Measurements from ENCODE around the gene IL17RA.

The IL17RA gene

GRCh38 chr22:17130199-17130598 is 45.4 kb downstream of the IL17RA start:
- TF ChIP-seq CTCF (IDR thresholded peaks at IDR 0.05; ENCODE audit: extremely low read depth, missing control alignments) = no peak
- DNase-seq (ENCODE audit: low spot score) = no peak

GRCh38 chr22:17131686-17132085 is 46.9 kb downstream of the IL17RA start:
- no peak for DNase-seq (ENCODE audit: low spot score)
- no peak for TF ChIP-seq CTCF (IDR thresholded peaks at IDR 0.05; ENCODE audit: extremely low read depth, missing control alignments)

GRCh38 chr22:17132112-17132511 is 47.3 kb downstream of the IL17RA start:
- DNase-seq (ENCODE audit: low spot score) = no peak
- no peak for TF ChIP-seq CTCF (IDR thresholded peaks at IDR 0.05; ENCODE audit: extremely low read depth, missing control alignments)

- no peak for TF ChIP-seq CTCF (IDR thresholded peaks at IDR 0.05; ENCODE audit: extremely low read depth, missing control alignments)
- DNase-seq (ENCODE audit: low spot score) = no peak
These were observed 48.3 kb downstream of the IL17RA start for GRCh38 chr22:17133137-17133536.

- no peak for TF ChIP-seq CTCF (IDR thresholded peaks at IDR 0.05; ENCODE audit: extremely low read depth, missing control alignments)
- no peak for DNase-seq (ENCODE audit: low spot score)
These were observed 50.5 kb downstream of the IL17RA start for GRCh38 chr22:17135153-17135760.

- TF ChIP-seq CTCF (IDR thresholded peaks at IDR 0.05; ENCODE audit: extremely low read depth, missing control alignments) = no peak
- DNase-seq (ENCODE audit: low spot score) = no peak
These were observed 52.4 kb downstream of the IL17RA start for GRCh38 chr22:17137170-17137569.

GRCh38 chr22:17137861-17138425 is 53.1 kb downstream of the IL17RA start:
- no peak for TF ChIP-seq CTCF (IDR thresholded peaks at IDR 0.05; ENCODE audit: extremely low read depth, missing control alignments)
- DNase-seq (ENCODE audit: low spot score) = no peak

All from GM20000 (cell line).